Dedifferentiated amniotic fluid mesenchymal stem cell (primary cell): ENCODE results near the gene SH3BP2.

Experiments used
- DNase-seq: peaks from one replicate; pipeline ENCODE4 v3.0.0-alpha.2; 2016; ENCODE audit errors: extremely low spot score

Gene SH3BP2

GRCh38 chr4:2819244-2820215, 26.6 kb downstream of the SH3BP2 start:
- DNase-seq = no peak

GRCh38 chr4:2820216-2820982, 27.5 kb downstream of the SH3BP2 start:
- no peak for DNase-seq

- no peak for DNase-seq
Measured at GRCh38 chr4:2822461-2823300, 29.8 kb downstream of the SH3BP2 start.

GRCh38 chr4:2823301-2823670, 30.4 kb downstream of the SH3BP2 start:
- no peak for DNase-seq

- no peak for DNase-seq
Measured at GRCh38 chr4:2823671-2824328, 30.9 kb downstream of the SH3BP2 start.

- DNase-seq = no peak
Measured at GRCh38 chr4:2824329-2824835, 31.5 kb downstream of the SH3BP2 start.

- DNase-seq = no peak
Measured at GRCh38 chr4:2824836-2825381, 32.0 kb downstream of the SH3BP2 start.

- no peak for DNase-seq
Measured at GRCh38 chr4:2825740-2826139, 32.9 kb downstream of the SH3BP2 start.

- DNase-seq = no peak
Measured at GRCh38 chr4:2827071-2827873, 34.4 kb downstream of the SH3BP2 start.

- DNase-seq = no peak
Measured at GRCh38 chr4:2827874-2828751, 35.2 kb downstream of the SH3BP2 start.

GRCh38 chr4:2828758-2829181, 35.9 kb downstream of the SH3BP2 start:
- no peak for DNase-seq

- DNase-seq = no peak
Measured at GRCh38 chr4:2829321-2829932, 36.5 kb downstream of the SH3BP2 start.

- DNase-seq = no peak
Measured at GRCh38 chr4:2829933-2830451, 37.1 kb downstream of the SH3BP2 start.

- no peak for DNase-seq
Measured at GRCh38 chr4:2830632-2831610, 38.0 kb downstream of the SH3BP2 start.

GRCh38 chr4:2831611-2832308, 38.9 kb downstream of the SH3BP2 start:
- DNase-seq = no peak

- no peak for DNase-seq
Measured at GRCh38 chr4:2832309-2832980, 39.6 kb downstream of the SH3BP2 start.
